ENCODE data around the gene UBE3A.
"Not testable (repeated sequence)": the region's sequence is repeated elsewhere in the genome, so short reads cannot be mapped to it uniquely, and the experiment has no call there.

Gene UBE3A

DNA sequence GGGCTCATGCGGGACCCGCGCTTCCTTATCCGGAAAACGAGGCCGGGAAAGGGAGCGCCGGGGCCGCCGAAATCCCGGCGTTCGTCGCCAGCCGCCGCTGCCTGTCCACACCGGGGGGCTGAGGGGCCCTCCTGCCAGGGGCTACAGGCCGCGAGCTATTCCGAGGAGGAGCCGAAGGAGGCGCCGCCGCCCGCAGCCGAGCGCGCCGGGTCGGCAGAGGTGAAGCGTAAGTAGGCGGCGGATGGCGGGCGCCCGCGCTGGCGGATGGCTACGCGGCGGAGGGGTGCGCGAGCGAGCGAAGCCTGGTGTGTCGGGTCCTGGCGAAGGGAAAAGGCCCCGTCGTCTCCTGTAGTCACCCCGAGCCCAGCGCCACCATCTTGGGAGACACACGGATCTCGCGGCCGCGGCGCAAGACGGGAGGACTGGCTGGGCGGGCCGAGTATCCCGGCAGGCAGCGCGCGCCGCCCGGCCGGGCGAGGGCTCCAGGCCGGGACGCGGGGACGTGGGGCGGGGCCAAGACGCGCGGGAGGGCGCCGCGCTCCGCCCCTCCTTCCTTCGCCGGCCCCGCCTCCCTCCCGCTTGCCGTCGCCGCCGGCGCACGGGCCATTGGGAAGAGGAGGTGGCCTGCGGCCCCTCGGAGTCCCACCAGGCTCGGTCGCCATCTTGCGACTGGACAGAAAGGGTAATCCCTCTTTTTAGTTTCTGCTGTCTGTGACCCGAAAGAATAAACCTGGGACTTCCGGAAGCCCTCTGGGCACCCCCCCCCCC, at the start of gene UBE3A:
Gene UBE3A (minus strand): TSS at position 424 of the 768 bp plus-strand sequence. CDS start 29,917 bp downstream, outside the sequence.
- DNase-seq: peak; percentile 97

DNA sequence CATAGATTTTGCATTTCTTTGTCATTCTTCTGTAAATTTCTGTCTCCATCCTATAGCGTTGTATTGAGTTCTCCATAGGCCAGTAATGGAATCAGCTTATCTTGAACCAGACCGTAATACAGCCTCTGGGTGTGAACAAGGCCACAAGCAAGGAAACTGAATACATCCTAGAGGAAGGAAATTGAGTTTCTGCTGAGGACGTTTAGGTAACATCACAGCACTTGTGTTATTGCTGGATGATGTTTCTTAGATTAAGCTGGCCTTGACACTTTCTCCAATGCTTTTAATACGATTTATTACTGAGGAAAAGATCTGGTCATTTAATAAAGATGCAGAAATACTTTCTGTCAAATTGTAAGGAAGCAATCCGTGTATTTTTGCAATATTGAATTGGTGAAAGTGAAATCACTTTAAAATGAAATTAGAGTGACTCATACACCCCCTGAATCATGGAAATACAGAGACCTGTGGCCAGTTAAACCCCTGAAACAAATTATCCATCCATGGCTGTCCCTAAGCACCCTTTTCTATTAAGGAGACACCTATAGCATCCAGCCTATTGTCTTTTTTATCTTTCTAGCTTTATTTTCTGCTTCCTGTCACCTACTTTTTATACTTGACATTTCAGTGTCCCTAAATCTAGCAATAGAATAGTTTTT, 48.5 kb upstream of the UBE3A start:
- DNase-seq: no peak

DNA sequence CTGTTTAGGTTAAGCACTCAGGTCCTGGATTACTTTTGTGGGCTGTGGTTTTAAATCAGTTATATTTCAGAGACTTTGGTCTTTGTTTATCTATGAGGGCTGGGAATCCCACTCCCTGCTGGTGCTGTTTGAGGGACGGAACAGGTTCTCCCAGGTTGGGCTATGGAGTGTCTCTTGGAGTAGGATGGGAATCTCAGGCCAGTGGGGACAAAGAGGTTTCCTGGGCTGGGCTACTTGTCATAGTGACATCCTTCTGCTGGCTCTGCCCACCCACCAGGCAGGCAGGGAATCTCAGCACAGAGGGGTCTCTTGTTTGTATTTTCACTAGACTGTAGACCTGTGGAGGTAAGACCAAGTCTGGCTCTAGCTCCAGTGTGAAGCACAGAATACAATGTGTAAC, 47.2 kb upstream of the UBE3A start:
- no peak for DNase-seq

- DNase-seq: peak; percentile 65
These were observed 42.5 kb upstream of the UBE3A start for GRCh38 chr15:25481208-25481859.

- no peak for DNase-seq
These were observed 39.5 kb upstream of the UBE3A start for GRCh38 chr15:25478313-25478712.

- peak; percentile 18 for DNase-seq
These were observed 39.0 kb upstream of the UBE3A start for GRCh38 chr15:25477816-25478215.

DNA sequence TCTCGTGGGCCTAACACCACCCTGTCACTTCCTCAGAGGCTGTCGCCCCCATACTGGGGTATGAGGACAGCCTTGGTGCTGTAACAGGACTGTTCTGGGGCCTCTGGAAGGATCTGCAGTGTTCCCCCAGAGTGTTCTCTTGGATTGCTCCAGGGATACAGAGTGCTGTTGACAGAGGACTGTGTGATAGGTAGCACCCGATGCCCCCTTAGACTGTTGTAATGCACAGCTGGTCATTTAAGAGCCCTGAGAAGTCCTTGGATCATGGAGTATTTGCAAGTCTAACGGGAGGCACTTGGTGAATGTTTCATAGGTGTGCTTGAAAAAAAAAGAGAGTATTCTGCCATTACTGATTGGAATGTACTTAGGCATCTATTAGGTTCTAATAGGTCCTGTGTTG, 35.4 kb upstream of the UBE3A start:
- DNase-seq: no peak

DNA sequence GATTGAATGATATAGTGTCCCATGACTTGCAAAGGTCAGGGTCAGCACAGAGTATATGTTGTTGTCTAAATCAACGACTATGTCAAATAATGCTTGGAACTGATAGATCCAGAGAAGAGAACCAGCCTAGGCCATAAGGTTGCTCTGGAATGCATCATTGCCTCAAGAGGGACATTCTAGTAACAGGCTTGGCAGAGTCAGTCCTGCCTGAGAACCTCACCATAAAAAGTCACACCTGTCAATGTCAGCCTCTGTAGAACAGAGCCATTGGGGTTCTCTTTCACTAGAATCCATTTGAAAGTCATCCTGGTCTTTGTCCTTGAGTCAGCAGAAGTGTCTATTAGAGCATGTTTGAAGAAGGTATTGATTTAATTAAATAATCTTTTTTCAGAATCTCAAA, 31.4 kb upstream of the UBE3A start:
- no peak for DNase-seq

DNA sequence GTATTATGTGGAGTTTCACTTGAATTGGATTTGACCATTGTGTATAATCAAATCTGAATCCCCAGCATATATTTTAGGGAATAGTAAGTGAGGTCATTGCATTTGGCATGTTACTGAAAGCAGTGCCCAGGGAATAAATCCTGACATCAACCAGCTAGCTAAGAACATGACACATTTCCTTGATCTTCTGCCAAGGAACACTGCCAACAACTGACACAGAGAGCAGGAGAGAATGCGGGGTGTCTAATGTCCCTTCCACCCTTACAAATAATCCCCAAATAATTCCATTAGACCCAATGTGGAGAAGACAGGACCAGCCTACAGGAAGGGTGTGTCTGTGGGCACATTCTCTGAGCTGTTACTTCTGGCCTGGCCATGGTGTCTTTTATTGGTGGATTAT, 30.6 kb upstream of the UBE3A start:
- DNase-seq: peak; percentile 48

DNA sequence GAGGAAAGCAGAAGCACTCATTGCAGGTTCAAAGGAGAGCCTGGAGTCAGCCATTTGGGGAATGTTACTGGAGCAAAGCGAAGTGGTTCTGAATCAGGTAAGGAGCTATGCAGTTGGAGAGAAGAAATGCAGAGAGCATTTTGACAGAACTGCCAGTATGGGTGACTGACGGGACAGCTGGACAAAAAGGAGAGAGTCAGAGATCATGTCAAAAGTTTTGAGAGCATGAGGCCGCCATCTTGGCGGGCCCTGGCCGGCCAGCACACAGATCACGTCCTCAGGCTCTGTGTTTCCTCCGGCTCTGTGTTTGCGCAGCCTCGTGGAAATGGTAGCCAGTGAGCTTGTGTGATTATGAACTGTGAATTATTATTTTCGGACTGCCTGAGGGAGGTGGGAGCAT, 29.8 kb upstream of the UBE3A start:
- DNase-seq: no peak

DNA sequence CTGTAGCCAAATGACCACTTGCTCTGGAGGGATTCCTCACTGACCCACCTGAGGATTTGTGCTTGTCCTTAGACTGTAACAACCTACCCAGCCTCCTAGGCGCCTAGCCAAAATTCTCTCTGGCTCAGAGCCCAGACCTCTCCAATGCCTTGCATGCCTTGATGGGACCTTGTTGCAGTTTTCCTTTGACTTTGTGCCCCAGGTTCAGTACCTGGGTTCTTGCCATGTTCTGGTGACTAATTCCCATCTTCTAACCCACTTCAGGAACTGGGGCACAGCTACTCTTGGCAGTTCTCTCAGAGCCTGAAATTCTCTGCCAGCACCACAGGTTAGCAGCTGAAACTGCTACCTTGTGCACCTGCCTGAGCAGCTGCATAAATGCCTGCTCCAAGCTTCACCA, 27.0 kb upstream of the UBE3A start:
- DNase-seq: no peak

GRCh38 chr15:25464784-25465183, 26.0 kb upstream of the UBE3A start:
- DNase-seq: no peak

DNA sequence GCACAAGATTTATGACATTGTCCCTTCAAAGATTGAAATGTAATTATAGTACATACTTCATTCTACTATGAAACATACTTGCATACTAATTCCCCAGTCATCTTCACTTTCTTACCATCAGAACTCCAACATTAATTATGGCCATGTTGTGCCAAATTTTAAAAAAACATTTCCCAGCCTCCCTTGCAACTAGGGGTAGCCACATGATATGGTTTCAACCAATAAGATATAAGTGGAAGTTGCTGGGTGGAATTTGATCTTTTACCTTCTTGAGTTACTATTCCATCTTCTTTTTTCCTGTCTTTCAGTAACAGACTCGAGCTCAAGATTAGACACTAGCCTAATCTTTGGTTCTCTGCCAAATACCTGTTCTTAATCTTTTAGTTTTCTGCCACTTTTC, 25.6 kb upstream of the UBE3A start:
- no peak for DNase-seq

DNA sequence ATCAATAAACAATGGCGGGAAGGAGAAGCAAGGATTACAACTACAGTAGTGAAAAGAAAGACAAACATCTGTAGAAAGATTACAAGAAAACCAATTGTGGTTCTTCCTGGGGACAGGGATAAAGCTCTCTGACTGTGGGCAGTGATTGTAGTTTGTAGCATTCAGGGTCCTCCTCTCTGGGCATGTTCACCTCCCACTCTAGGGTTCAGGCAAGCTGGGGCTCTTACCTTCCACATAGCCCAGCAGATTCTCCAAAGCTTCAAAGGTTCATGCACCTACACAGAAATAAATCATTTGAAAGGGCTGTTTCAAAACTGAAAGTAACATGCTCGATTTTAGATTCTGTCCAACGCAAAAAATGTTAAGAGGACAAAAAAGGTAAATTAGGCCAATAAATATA, 17.4 kb upstream of the UBE3A start:
- no peak for DNase-seq

- DNase-seq: no peak
These were observed 16.4 kb upstream of the UBE3A start for GRCh38 chr15:25455226-25455625.

DNA sequence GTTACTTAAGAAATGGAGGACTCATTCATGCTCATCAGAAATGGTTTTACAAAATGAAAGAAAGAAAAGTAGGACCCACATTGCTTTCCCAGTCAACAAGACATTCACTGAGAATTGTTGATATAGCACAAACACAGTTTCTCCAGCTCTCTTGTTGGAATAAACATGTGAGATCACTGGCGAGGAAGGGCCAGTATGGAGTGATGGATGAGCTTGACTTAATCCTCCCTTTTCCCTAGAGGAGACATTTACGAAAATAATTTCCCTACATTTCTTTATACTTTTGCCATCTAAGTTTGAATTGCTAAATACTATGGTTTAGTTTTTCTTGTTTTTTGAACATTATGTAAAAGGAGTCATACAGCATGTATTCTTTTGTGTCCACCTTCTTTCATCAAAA, 15.9 kb upstream of the UBE3A start:
- no peak for DNase-seq

GRCh38 chr15:25453246-25453645, 14.4 kb upstream of the UBE3A start:
- DNase-seq: not testable (repeated sequence)

- DNase-seq: no peak
These were observed 12.7 kb upstream of the UBE3A start for GRCh38 chr15:25451501-25451900.

- no peak for DNase-seq
These were observed 11.3 kb upstream of the UBE3A start for GRCh38 chr15:25450163-25450562.

GRCh38 chr15:25446076-25446475, 7.3 kb upstream of the UBE3A start:
- DNase-seq: peak; percentile 70

DNA sequence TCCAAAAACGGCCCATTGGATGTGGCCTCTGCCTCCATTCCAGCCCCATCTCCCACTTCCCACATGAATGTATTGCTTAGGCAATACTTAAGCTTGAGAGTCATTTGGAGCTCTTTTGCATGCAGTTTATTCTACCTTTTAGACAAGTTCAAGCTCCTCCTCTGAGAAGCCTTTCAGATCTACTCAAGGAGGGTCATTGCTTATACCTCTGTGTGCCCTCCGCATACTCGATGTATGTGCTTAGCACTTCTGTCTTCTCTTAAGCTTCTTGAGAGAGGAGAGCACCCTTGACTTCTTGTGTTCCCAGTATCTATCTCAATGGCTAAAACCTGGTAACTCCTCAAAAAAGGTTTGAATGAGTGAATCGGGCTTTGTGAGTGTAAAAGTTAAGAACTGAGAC, 6.6 kb upstream of the UBE3A start:
- DNase-seq: no peak

- no peak for DNase-seq
These were observed 2.3 kb upstream of the UBE3A start for GRCh38 chr15:25441111-25441510.

DNA sequence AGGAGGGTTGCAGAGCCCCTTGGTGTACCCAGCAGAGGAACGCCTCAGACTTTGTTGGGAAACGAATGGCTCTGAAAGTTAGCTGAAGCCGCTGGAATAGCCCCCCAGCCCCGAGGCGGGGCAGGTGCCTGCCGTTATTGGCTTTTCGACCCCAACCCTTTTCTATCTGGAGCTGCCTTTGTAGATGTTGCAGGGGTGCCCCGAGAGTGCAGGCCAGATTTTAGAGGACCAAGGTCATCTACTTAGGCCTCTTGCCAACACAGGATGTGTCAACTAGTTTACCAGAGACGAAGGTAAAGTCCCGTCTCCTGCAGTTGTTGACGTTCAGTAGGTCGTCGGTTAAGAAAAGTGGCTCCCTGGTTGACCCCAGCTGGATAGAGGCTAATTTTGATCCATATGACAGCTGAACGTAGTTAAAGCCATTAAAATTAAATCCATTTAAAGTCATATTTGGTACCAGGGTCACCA, 579 bp upstream of the UBE3A start:
- DNase-seq: no peak
